Body of pancreas (tissue), 4 donors: ENCODE data around the gene TSPAN14. TPM values are rescaled to one million over a fixed set of nuclear protein-coding genes. Genes with fewer than 3 reads are reported as not detected.

Experiments used
- ATAC-seq: fragments of 150-250 bp; one replicate; pipeline ENCODE4 v1.9.1; 2016
- DNase-seq, 4 donors: peaks; one replicate each; pipeline ENCODE4 v3.0.0-alpha.2; 2019
- H3K27ac ChIP-seq, 4 donors: fragments of 200-600 bp; sonication (generic); 1 replicate in 3 of 4; 2 replicates in 1 of 4; pipeline versions ENCODE4 v1.5.1 to v1.6.1; 2016 to 2019; ENCODE audit warnings: mild to moderate bottlenecking in 1 of 4, mixed read lengths in 1 of 4, moderate library complexity in 1 of 4
- H3K27me3 ChIP-seq, 2 donors: fragments of 200-600 bp; sonication (generic); one replicate each; pipeline ENCODE4 v1.6.0; 2016; ENCODE audit warnings: mild to moderate bottlenecking in 1 of 2
- H3K36me3 ChIP-seq, 2 donors: fragments of 200-600 bp; sonication (generic); replicated peaks in 1 of 2; 2 replicates each; pipeline ENCODE4 v1.5.1; 2016; ENCODE audit warnings: low read depth in 2 of 2; ENCODE audit not compliant: insufficient read depth in 1 of 2
- H3K4me1 ChIP-seq: fragments of 200-600 bp; sonication (generic); one replicate; pipeline ENCODE4 v1.6.0; 2016
- H3K4me3 ChIP-seq, 2 donors: fragments of 200-600 bp; sonication (generic); 1 replicate in 1 of 2; 2 replicates in 1 of 2; pipeline ENCODE4 v1.5.1; 2016 to 2019
- H3K9me3 ChIP-seq, 3 donors: fragments of 200-600 bp; sonication (generic); 1 replicate in 2 of 3; 2 replicates in 1 of 3; pipeline ENCODE4 v1.5.1; 2016
- POLR2A ChIP-seq, 3 donors: fragments of 450-650 bp; IDR thresholded peaks; one replicate each; pipeline ENCODE4 v1.6.1; 2016; ENCODE audit warnings: antibody characterized with exemption in 3 of 3, mild to moderate bottlenecking in 2 of 3
- WGBS, 2 donors: methylation state at CpG; one replicate each; pipeline ENCODE4 v1.1.5; 2017; 5-methylcytosine and 5-hydroxymethylcytosine counted together
- intact Hi-C: fragments of 100-400 bp; cut with DNase I; formaldehyde crosslinking; loops from one replicate; pipeline ENCODE4 v1.15.1; 2023
- total RNA-seq, 2 donors: library from RNA; depleted of rRNA; stranded (reverse); fragments of >200 nt; gene quantifications; one replicate each; pipeline ENCODE4 v1.1.0, GENCODE V29; 2016
- TF ChIP-seq, protein P1 (sequence below), 7 experiments: fragments of 450-650 bp in 4 of 7; fragments of 200-600 bp in 3 of 7; sonication (generic) in 3 of 7; IDR thresholded peaks; one replicate each; pipeline ENCODE4 v1.5.1; 2016 to 2019; ENCODE audit warnings: antibody characterized with exemption in 7 of 7

TSPAN14 gene
- total RNA-seq, 2 donors from 2014 or later, result 22.3 to 63.0 TPM

GRCh38 chr10:80465839-80466590 lies 11.9 kb downstream of the TSPAN14 start:
- no peaks in the 10 kb centered on the region for H3K27me3 ChIP-seq
- DNase-seq, result no peak
- peak overlapping the region; percentile 14 to 83 (median 76) for H3K27ac ChIP-seq
- no peaks in the 10 kb centered on the region for H3K9me3 ChIP-seq
- ATAC-seq, result no peak
- H3K36me3 ChIP-seq, result no peaks in the 10 kb centered on the region
- TF ChIP-seq, protein P1, sequence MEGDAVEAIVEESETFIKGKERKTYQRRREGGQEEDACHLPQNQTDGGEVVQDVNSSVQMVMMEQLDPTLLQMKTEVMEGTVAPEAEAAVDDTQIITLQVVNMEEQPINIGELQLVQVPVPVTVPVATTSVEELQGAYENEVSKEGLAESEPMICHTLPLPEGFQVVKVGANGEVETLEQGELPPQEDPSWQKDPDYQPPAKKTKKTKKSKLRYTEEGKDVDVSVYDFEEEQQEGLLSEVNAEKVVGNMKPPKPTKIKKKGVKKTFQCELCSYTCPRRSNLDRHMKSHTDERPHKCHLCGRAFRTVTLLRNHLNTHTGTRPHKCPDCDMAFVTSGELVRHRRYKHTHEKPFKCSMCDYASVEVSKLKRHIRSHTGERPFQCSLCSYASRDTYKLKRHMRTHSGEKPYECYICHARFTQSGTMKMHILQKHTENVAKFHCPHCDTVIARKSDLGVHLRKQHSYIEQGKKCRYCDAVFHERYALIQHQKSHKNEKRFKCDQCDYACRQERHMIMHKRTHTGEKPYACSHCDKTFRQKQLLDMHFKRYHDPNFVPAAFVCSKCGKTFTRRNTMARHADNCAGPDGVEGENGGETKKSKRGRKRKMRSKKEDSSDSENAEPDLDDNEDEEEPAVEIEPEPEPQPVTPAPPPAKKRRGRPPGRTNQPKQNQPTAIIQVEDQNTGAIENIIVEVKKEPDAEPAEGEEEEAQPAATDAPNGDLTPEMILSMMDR (IDR thresholded peaks at IDR 0.05), result no peak
- TF ChIP-seq POLR2A (IDR thresholded peaks at IDR 0.05), result no peak
- no peak overlapping the region for H3K4me3 ChIP-seq
- intact Hi-C loops, result no loop called here
- 89 to 92% methylated on average over 10 of the region's 10 CpGs for WGBS, 2 donors
- H3K4me1 ChIP-seq, result peaks cover 93% of the 10 kb centered on the region

DNA sequence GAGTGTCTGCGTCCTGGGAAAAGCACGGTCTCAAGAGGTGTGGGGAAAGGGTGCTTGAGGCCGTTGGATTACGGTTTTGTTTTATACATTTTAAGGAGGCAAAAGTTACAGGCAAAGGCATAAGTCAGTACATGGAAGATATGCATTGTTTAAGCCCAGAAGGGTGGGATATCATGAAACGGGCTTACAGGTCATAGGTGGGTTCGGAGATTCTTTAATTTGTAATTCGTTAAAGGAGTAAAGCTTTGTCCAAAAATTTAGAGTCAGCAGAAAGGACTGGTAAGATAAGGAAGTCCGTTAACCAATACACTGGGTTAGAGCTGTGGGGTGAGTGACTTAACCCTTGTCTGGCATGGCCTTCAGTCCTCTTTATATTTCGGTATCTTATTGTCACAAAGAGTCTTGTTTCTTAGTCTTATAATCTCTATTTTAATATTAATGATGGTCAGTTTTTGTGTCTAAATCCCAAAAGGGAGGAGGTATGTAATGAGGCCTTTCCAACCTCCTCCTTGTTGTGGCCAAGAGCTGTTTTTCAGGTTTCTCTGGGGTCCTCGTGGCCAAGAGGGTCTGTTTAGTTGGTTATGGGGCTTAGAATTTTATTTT lies 12.7 kb downstream of the TSPAN14 start:
- no peak for TF ChIP-seq POLR2A (IDR thresholded peaks at IDR 0.05)
- H3K27ac ChIP-seq, result peak overlapping the region in 3 of 4 donors; percentile 28 to 83 (median 44)
- no peaks in the 10 kb centered on the region for H3K9me3 ChIP-seq
- H3K36me3 ChIP-seq, result no peaks in the 10 kb centered on the region
- 57 to 65% methylated on average over 10 of the region's 10 CpGs for WGBS, 2 donors
- ATAC-seq, result no peak
- DNase-seq, result no peak
- H3K27me3 ChIP-seq, result no peaks in the 10 kb centered on the region
- intact Hi-C loops, result no loop called here
- H3K4me1 ChIP-seq, result peaks cover 93% of the 10 kb centered on the region
- no peak overlapping the region for H3K4me3 ChIP-seq

DNA sequence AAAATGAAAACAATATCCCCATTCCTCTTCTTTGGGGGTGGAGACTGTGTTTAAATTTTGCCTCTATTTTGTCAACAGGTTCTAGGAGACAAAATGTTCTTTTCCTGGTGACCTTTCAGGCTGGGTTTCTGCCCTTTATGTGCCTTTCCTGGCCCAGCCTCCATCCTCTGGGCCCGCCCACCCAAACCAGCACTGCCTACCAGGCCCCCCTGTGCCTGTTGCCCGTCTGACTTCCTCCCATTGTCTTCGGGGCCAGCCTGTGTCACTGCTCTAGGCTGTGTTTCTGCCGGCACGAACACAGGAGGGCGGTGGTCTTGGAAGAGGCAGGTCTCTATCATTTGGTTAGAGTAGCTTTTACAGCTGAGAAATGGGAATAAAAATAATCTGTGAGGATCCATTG lies 13.9 kb downstream of the TSPAN14 start:
- DNase-seq (peak in 2 of 4 donors; percentile 42 to 62), ATAC-seq (no peak)
- Histone ChIP-seq H3K36me3 (no peaks in the 10 kb centered on the region), H3K27me3 (no peaks in the 10 kb centered on the region), H3K27ac (peak overlapping the region in 3 of 4 donors; percentile 37 to 83 (median 38)), H3K9me3 (no peaks in the 10 kb centered on the region), H3K4me1 (peaks cover 84% of the 10 kb centered on the region), H3K4me3 (no peak overlapping the region)
- intact Hi-C loops, result no loop called here
- TF ChIP-seq, protein P1 (IDR thresholded peaks at IDR 0.05), result no peak
- no peak for TF ChIP-seq POLR2A (IDR thresholded peaks at IDR 0.05)
- 49 to 81% methylated on average over 6 of the region's 6 CpGs for WGBS, 2 donors

DNA sequence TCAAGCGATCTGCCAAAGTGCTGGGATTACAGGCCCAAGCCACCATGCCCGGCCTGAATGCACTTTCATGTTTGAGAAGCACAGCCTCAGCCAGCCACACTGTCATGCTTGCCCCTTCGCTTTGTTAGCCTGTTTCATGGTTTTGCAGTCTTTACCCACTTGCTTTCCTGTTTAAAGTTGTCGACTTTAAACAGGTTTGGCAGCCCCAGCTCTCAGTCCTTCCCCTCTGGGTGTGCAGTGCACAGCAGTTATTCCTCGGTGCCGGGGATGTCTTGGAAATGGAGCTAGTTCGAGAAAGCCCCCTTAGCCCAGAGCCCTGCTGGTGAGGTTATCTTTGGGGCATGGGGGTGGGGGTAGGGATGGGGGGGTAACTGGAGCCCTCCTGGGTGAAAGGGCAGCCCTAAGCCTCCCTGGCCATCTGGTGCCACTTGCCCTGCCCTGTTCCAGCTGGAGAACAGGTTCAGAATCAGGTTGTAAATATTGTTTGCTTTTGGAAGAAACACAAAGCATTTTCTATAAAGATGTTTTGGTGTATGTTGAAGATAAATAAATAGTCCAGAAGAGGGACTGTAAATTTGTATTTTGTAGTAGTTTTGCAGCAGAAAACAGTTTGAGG lies 14.8 kb downstream of the TSPAN14 start:
- DNase-seq, result no peak
- Histone ChIP-seq H3K4me1 (peaks cover 81% of the 10 kb centered on the region), H3K36me3 (no peaks in the 10 kb centered on the region), H3K4me3 (no peak overlapping the region), H3K27ac (peak overlapping the region in 3 of 4 donors; percentile 19 to 83 (median 20)), H3K9me3 (no peaks in the 10 kb centered on the region), H3K27me3 (no peaks in the 10 kb centered on the region)
- intact Hi-C loops, result no loop called here
- no peak for ATAC-seq
- 53 to 76% methylated on average over 4 to 7 of the region's 7 CpGs for WGBS, 2 donors
- TF ChIP-seq, protein P1 (IDR thresholded peaks at IDR 0.05), result no peak
- TF ChIP-seq POLR2A (IDR thresholded peaks at IDR 0.05), result no peak

DNA sequence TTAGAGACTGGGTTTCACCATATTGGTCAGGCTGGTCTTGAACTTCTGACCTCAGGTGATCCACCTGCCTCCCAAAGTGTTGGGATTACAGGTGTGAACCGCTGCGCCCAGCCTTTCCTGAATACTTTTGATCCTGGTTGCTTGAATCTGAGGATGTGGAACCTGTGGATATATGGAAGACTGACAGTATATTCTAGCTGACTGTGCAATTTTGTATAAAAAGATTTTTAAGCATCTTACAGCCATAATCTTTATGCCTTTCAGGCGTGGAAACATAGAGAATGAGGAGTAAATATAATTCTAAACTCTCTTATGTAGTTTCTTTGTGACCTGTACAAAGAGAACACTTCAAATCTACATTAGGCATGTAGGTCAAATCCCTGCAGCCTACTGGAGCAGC lies 16.2 kb downstream of the TSPAN14 start:
- Histone ChIP-seq H3K27ac (no peak overlapping the region), H3K27me3 (no peaks in the 10 kb centered on the region), H3K36me3 (no peaks in the 10 kb centered on the region), H3K4me3 (no peak overlapping the region), H3K4me1 (peaks cover 79% of the 10 kb centered on the region), H3K9me3 (no peaks in the 10 kb centered on the region)
- TF ChIP-seq, protein P1 (IDR thresholded peaks at IDR 0.05), result no peak
- TF ChIP-seq POLR2A (IDR thresholded peaks at IDR 0.05), result no peak
- DNase-seq (no peak), ATAC-seq (no peak)
- intact Hi-C loops, result no loop called here
- 98 to 99% methylated on average over 3 of the region's 3 CpGs for WGBS, 2 donors
